HepG2 (cell line): Measurements from ENCODE around the gene DLX6. TPM values are rescaled to one million over a fixed set of nuclear protein-coding genes. Genes with fewer than 3 reads are reported as not detected.
A peak's percentile ranks its signal among the peaks of the same experiment; 100 is the strongest.

Experiments
- HHEX ChIP-seq: IDR thresholded peaks from 2 replicates; pipeline ENCODE4 v1.6.1; 2016; ENCODE audit warnings: control low read depth
- MED1 ChIP-seq: sonication (generic); formaldehyde crosslinking; IDR thresholded peaks from 2 replicates; pipeline ENCODE4 v1.4.0; 2020; ENCODE audit warnings: missing genetic modification reagents
- MIXL1 ChIP-seq: IDR thresholded peaks from 2 replicates; pipeline ENCODE4 v1.6.1; 2016
- PHB2 ChIP-seq: fragments of 450-650 bp; IDR thresholded peaks from 2 replicates; pipeline ENCODE4 v1.6.1; 2018; ENCODE audit not compliant: partially characterized antibody
- RXRB ChIP-seq: IDR thresholded peaks from 2 replicates; pipeline ENCODE4 v1.6.1; 2016; ENCODE audit warnings: borderline replicate concordance, missing genetic modification reagents, missing compliant biosample characterization
- ZFY ChIP-seq: sonication (generic); formaldehyde crosslinking; IDR thresholded peaks from 2 replicates; pipeline ENCODE4 v1.4.0; 2020; ENCODE audit warnings: missing genetic modification reagents
- ZNF256 ChIP-seq: sonication (generic); formaldehyde crosslinking; conservative IDR thresholded peaks from 2 replicates; pipeline ENCODE4 v1.4.0; 2020; ENCODE audit warnings: missing genetic modification reagents
- ZNF282 ChIP-seq: fragments of 450-650 bp; IDR thresholded peaks from 2 replicates; pipeline ENCODE4 v1.6.1; 2018; ENCODE audit not compliant: partially characterized antibody
- ZNF549 ChIP-seq: sonication (generic); formaldehyde crosslinking; IDR thresholded peaks from 2 replicates; pipeline ENCODE4 v1.5.0; 2020; ENCODE audit warnings: missing genetic modification reagents
- ZNF747 ChIP-seq: sonication (generic); formaldehyde crosslinking; IDR thresholded peaks from 2 replicates; pipeline ENCODE4 v1.8.1; 2023; ENCODE audit warnings: missing genetic modification reagents, mild to moderate bottlenecking, borderline replicate concordance
- ZNF749 ChIP-seq: sonication (generic); formaldehyde crosslinking; IDR thresholded peaks from 2 replicates; pipeline ENCODE4 v1.8.0; 2022; ENCODE audit warnings: mild to moderate bottlenecking, missing genetic modification reagents, moderate library complexity, borderline replicate concordance
- ZNF773 ChIP-seq: sonication (generic); formaldehyde crosslinking; IDR thresholded peaks from 2 replicates; pipeline ENCODE4 v1.4.0; 2020; ENCODE audit warnings: missing genetic modification reagents, borderline replicate concordance
- ZSCAN25 ChIP-seq: sonication (generic); formaldehyde crosslinking; IDR thresholded peaks from 2 replicates; pipeline ENCODE4 v1.8.0; 2022; ENCODE audit warnings: mild to moderate bottlenecking, missing genetic modification reagents
- polyA plus RNA-seq, 8 experiments: library from polyadenylated mRNA; depleted of rRNA in 3 of 8; stranded (reverse) in 7 of 8; unstranded in 1 of 8; fragments of >200 nt; fragmentation: Illumina TruSeq in 4 of 8; extraction: Trizol in 4 of 8; gene quantifications; 2 replicates each; pipeline versions ENCODE4 v1.2.1 to v1.2.3, GENCODE V29; 2011 to 2016; ENCODE audit warnings: low read depth in 4 of 8, missing spikeins in 1 of 8, mixed read lengths in 1 of 8; ENCODE audit not compliant: insufficient read depth in 1 of 8
- total RNA-seq, 5 experiments: library from RNA; depleted of rRNA; stranded (reverse); fragments of >200 nt; fragmentation: Illumina TruSeq; extraction: Trizol; gene quantifications; 2 replicates each; pipeline ENCODE4 v1.2.3, GENCODE V29; 2016; ENCODE audit warnings: low read depth in 1 of 5
- TF ChIP-seq, protein P1 (sequence below): sonication (generic); formaldehyde crosslinking; IDR thresholded peaks from 2 replicates; pipeline ENCODE4 v1.4.0; 2020; ENCODE audit warnings: missing genetic modification reagents
- TF ChIP-seq, protein P2 (sequence below): sonication (generic); formaldehyde crosslinking; IDR thresholded peaks from 2 replicates; pipeline ENCODE4 v1.9.0; 2021; ENCODE audit warnings: mild to moderate bottlenecking, missing genetic modification reagents
- TF ChIP-seq, protein P3 (sequence below): sonication (generic); formaldehyde crosslinking; IDR thresholded peaks from 2 replicates; pipeline ENCODE4 v1.4.0; 2020; ENCODE audit warnings: missing genetic modification reagents
- TF ChIP-seq, protein P4 (sequence below): sonication (generic); formaldehyde crosslinking; IDR thresholded peaks from 2 replicates; pipeline ENCODE4 v1.5.1; 2020; ENCODE audit warnings: mild to moderate bottlenecking, missing genetic modification reagents, moderate library complexity

Gene DLX6
- total and polyA plus RNA-seq, 2 of the 13 experiments (the other 11 are each of a cell fraction or from before 2014, with no cell fraction given): 3.5 to 5.5 TPM

DNA sequence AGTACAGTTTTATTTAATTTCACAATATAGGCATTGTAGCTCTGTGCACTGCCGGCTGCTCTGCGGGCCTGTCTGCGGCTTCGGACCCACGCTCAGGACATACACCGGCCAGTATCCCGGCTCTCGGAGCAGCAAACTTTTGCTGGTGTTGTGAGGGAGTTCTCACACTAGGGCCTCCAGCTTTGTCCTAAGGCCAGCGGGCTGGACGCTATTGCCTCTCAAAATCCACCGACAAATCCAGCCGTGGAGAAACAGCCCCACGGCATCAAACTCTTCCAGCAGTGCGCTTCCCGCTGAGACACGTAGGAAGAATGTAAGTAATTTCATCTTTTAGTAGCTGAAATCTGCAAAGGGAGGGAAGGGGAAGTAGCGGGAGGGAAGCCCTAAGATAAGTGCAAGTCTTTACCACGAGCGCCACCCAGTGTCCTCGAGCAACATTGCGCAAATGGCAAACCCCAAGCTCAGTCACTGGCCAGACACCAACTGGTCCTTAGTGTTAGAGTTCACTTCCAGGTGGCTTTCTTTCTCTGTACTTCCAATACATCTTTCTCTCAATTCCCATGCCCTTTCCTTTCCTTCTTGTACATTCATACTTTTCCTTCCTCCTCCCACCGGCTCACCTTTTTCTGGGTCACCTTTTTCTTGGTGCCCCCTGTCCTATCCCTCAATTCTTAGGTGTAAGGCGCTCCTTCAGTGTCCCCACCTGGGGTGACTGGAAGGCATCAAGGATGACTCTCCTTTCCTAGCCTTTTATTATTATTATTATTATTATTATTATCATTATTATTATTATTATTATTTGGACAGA, 22.3 kb downstream of the DLX6 start (continued):
- TF ChIP-seq, protein P1, sequence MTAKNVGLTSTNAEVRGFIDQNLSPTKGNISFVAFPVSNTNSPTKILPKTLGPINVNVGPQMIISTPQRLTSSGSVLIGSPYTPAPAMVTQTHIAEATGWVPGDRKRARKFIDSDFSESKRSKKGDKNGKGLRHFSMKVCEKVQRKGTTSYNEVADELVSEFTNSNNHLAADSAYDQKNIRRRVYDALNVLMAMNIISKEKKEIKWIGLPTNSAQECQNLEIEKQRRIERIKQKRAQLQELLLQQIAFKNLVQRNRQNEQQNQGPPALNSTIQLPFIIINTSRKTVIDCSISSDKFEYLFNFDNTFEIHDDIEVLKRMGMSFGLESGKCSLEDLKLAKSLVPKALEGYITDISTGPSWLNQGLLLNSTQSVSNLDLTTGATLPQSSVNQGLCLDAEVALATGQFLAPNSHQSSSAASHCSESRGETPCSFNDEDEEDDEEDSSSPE (CRISPR knock-in tag): no peak
- TF ChIP-seq, protein P2, sequence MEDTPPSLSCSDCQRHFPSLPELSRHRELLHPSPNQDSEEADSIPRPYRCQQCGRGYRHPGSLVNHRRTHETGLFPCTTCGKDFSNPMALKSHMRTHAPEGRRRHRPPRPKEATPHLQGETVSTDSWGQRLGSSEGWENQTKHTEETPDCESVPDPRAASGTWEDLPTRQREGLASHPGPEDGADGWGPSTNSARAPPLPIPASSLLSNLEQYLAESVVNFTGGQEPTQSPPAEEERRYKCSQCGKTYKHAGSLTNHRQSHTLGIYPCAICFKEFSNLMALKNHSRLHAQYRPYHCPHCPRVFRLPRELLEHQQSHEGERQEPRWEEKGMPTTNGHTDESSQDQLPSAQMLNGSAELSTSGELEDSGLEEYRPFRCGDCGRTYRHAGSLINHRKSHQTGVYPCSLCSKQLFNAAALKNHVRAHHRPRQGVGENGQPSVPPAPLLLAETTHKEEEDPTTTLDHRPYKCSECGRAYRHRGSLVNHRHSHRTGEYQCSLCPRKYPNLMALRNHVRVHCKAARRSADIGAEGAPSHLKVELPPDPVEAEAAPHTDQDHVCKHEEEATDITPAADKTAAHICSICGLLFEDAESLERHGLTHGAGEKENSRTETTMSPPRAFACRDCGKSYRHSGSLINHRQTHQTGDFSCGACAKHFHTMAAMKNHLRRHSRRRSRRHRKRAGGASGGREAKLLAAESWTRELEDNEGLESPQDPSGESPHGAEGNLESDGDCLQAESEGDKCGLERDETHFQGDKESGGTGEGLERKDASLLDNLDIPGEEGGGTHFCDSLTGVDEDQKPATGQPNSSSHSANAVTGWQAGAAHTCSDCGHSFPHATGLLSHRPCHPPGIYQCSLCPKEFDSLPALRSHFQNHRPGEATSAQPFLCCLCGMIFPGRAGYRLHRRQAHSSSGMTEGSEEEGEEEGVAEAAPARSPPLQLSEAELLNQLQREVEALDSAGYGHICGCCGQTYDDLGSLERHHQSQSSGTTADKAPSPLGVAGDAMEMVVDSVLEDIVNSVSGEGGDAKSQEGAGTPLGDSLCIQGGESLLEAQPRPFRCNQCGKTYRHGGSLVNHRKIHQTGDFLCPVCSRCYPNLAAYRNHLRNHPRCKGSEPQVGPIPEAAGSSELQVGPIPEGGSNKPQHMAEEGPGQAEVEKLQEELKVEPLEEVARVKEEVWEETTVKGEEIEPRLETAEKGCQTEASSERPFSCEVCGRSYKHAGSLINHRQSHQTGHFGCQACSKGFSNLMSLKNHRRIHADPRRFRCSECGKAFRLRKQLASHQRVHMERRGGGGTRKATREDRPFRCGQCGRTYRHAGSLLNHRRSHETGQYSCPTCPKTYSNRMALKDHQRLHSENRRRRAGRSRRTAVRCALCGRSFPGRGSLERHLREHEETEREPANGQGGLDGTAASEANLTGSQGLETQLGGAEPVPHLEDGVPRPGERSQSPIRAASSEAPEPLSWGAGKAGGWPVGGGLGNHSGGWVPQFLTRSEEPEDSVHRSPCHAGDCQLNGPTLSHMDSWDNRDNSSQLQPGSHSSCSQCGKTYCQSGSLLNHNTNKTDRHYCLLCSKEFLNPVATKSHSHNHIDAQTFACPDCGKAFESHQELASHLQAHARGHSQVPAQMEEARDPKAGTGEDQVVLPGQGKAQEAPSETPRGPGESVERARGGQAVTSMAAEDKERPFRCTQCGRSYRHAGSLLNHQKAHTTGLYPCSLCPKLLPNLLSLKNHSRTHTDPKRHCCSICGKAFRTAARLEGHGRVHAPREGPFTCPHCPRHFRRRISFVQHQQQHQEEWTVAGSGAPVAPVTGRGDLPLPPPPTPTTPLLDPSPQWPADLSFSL (CRISPR knock-in tag): no peak
- TF ChIP-seq MED1 (CRISPR knock-in tag) (no peak), PHB2 (no peak), ZNF747 (CRISPR knock-in tag) (no peak; the same call in 1 of the 2 replicates), ZNF773 (CRISPR knock-in tag) (no peak), ZSCAN25 (CRISPR knock-in tag) (no peak), ZNF282 (no peak), RXRB (CRISPR knock-in tag) (peak; percentile 47; the same call in 1 of the 2 replicates), ZNF749 (CRISPR knock-in tag) (no peak), ZNF256 (0 out of 2 replicates have a peak, but pooled peaks have one; percentile 38), HHEX (CRISPR knock-in tag) (no peak), ZFY (CRISPR knock-in tag) (0 out of 2 replicates have a peak, but pooled peaks have one; percentile 26), MIXL1 (CRISPR knock-in tag) (peak; percentile 11; the same call in 1 of the 2 replicates), ZNF549 (no peak)
- TF ChIP-seq, protein P3, sequence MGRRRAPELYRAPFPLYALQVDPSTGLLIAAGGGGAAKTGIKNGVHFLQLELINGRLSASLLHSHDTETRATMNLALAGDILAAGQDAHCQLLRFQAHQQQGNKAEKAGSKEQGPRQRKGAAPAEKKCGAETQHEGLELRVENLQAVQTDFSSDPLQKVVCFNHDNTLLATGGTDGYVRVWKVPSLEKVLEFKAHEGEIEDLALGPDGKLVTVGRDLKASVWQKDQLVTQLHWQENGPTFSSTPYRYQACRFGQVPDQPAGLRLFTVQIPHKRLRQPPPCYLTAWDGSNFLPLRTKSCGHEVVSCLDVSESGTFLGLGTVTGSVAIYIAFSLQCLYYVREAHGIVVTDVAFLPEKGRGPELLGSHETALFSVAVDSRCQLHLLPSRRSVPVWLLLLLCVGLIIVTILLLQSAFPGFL (CRISPR knock-in tag): no peak
- TF ChIP-seq, protein P4, sequence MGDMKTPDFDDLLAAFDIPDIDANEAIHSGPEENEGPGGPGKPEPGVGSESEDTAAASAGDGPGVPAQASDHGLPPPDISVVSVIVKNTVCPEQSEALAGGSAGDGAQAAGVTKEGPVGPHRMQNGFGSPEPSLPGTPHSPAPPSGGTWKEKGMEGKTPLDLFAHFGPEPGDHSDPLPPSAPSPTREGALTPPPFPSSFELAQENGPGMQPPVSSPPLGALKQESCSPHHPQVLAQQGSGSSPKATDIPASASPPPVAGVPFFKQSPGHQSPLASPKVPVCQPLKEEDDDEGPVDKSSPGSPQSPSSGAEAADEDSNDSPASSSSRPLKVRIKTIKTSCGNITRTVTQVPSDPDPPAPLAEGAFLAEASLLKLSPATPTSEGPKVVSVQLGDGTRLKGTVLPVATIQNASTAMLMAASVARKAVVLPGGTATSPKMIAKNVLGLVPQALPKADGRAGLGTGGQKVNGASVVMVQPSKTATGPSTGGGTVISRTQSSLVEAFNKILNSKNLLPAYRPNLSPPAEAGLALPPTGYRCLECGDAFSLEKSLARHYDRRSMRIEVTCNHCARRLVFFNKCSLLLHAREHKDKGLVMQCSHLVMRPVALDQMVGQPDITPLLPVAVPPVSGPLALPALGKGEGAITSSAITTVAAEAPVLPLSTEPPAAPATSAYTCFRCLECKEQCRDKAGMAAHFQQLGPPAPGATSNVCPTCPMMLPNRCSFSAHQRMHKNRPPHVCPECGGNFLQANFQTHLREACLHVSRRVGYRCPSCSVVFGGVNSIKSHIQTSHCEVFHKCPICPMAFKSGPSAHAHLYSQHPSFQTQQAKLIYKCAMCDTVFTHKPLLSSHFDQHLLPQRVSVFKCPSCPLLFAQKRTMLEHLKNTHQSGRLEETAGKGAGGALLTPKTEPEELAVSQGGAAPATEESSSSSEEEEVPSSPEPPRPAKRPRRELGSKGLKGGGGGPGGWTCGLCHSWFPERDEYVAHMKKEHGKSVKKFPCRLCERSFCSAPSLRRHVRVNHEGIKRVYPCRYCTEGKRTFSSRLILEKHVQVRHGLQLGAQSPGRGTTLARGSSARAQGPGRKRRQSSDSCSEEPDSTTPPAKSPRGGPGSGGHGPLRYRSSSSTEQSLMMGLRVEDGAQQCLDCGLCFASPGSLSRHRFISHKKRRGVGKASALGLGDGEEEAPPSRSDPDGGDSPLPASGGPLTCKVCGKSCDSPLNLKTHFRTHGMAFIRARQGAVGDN (CRISPR knock-in tag): peak; percentile 37
